ENCODE results near the gene GPC2.

- TF ChIP-seq, protein P1, sequence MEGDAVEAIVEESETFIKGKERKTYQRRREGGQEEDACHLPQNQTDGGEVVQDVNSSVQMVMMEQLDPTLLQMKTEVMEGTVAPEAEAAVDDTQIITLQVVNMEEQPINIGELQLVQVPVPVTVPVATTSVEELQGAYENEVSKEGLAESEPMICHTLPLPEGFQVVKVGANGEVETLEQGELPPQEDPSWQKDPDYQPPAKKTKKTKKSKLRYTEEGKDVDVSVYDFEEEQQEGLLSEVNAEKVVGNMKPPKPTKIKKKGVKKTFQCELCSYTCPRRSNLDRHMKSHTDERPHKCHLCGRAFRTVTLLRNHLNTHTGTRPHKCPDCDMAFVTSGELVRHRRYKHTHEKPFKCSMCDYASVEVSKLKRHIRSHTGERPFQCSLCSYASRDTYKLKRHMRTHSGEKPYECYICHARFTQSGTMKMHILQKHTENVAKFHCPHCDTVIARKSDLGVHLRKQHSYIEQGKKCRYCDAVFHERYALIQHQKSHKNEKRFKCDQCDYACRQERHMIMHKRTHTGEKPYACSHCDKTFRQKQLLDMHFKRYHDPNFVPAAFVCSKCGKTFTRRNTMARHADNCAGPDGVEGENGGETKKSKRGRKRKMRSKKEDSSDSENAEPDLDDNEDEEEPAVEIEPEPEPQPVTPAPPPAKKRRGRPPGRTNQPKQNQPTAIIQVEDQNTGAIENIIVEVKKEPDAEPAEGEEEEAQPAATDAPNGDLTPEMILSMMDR (IDR thresholded peaks at IDR 0.05; ENCODE audit: borderline replicate concordance, extremely low read depth, low read length, poor library complexity, severe bottlenecking): no peak
- TF ChIP-seq EZH2 (IDR thresholded peaks at IDR 0.05; ENCODE audit: borderline replicate concordance, low read depth, low read length, severe bottlenecking): no peak
These were observed 8.5 kb upstream of the GPC2 start for GRCh38 chr7:100185726-100186125.

Data from DND-41 (cell line).